GM12873 (cell line): ENCODE results near the gene PTPRQ.

Source experiments
- TF ChIP-seq, protein P1 (sequence below): IDR thresholded peaks from 2 replicates; pipeline ENCODE4 v1.5.1; 2012; ENCODE audit warnings: low read depth, mild to moderate bottlenecking, moderate library complexity, low read length, control low read depth; ENCODE audit not compliant: insufficient read depth; ENCODE audit errors: missing control alignments

PTPRQ gene

DNA sequence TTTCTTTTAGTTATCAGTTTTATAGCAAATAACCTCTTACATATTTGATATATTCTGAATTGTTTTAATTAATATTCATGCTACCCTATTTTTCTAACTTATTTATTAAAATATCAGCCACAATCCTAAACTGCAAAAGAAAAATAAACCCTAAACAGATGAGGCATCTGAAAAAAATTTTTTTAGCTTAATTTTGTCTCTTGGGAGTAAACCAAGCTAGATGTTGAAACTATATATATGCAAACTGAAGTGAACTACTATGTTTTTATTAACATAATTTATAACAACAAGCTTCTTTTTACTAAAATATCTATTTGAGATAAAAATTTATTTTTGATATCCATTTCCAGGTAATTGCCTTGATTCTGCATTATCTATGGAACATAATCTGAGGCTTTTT is 87.6 kb downstream of the PTPRQ start:
- TF ChIP-seq, protein P1, sequence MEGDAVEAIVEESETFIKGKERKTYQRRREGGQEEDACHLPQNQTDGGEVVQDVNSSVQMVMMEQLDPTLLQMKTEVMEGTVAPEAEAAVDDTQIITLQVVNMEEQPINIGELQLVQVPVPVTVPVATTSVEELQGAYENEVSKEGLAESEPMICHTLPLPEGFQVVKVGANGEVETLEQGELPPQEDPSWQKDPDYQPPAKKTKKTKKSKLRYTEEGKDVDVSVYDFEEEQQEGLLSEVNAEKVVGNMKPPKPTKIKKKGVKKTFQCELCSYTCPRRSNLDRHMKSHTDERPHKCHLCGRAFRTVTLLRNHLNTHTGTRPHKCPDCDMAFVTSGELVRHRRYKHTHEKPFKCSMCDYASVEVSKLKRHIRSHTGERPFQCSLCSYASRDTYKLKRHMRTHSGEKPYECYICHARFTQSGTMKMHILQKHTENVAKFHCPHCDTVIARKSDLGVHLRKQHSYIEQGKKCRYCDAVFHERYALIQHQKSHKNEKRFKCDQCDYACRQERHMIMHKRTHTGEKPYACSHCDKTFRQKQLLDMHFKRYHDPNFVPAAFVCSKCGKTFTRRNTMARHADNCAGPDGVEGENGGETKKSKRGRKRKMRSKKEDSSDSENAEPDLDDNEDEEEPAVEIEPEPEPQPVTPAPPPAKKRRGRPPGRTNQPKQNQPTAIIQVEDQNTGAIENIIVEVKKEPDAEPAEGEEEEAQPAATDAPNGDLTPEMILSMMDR, result no peak

DNA sequence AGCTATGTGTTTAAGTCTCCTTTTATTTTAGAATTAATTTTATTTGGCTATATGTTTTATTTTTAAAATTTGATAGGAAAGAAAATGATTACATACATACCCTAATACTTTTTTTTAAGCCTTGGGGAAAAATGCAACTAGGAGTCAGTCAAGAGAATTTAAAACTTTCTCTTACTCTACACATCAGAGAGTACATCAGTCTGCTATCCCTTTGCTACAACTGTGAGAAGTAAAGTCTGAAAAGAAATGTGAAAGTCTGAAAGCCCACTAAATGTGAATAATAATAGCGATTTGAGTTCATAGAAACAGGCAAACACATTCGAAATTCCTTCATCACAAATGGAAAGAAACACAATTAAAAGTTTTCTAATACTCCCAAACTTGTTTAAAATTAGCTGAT is 95.0 kb downstream of the PTPRQ start:
- TF ChIP-seq, protein P1, result no peak

DNA sequence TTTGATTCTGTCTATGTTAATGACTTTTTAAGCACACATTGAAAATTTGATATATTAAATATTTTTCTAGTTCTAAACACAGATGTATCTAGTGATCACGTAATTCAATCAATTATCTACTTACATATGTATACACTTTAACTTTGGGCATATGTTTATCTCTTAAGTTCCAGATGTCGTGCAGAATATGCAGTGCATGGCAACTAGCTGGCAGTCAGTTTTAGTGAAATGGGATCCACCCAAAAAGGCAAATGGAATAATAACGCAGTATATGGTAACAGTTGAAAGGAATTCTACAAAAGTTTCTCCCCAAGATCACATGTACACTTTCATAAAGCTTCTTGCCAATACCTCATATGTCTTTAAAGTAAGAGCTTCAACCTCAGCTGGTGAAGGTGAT is 105.3 kb downstream of the PTPRQ start:
- TF ChIP-seq, protein P1, result no peak

DNA sequence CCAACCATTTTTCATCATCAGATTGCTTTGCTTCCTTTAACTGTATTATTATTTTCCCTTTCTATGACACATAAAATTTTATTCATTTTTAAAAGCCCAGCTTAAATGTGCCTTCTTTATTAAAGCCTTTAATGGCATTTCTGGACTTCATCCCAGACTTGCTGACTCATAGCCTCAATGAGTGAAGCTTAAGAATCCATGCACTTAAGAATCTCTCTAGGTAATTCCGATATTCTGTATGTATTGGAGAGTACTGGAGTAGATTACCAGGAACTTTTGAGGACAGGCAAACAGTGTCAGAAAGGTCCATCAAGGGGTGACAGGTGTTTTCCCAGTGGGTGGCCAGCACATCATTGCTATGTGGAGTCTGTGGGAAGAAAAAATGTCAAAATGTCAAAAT is 107.9 kb downstream of the PTPRQ start:
- TF ChIP-seq, protein P1, result no peak

DNA sequence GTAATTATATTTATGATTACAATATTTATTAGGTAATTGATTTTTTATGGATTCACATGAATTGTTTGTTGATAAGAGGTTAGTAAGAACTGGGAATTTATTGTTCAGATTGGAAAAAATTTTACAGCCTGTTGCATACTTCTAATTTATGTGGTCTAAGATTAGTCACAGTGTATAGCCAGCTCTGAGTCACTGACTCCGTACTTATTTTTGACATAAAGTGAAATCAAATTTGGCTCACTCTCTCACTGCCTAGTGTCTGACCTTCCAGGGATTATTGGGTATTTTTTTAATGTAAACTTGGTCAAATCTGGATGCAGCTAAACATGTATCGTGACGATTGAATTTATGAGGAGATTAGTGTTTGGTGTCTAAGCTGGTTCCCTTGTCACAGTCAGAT is 109.3 kb downstream of the PTPRQ start:
- TF ChIP-seq, protein P1, result no peak

DNA sequence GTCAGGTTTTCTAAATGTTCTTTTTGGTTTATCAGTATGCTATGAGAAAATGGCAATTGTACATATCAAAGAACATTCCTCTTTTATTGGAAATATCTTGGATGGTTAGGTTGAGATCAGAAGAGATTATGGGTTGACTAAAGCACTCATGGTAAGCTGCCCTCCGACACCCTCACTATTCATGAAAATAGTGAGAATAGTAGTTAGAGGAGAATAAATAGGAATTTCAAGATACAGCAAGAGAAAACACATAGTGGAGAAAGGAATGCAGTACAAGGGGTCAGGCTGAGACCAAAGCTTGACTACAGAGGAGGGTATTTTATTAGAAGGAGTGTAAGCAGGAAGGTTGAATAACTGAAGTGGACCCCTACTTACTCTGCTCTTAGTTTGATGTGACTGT is 112.5 kb downstream of the PTPRQ start:
- TF ChIP-seq, protein P1, result no peak

DNA sequence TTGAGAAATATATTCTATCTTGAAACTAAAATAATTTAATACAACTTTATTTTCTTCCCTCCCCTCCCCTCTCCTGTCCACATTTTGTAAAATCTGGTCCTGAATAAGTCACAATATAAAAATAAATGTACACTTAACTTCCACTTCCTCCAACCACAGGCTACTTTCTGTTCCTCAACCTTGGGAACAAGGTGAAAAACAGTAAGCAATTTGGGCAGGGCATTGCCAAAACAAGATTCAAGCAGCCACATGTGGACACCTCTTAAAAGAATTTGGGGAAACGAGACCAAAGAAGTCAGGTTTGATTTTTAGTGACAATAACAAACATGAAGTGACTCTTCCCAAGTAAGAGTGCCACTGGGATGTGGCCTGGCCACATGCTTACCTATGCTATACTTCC is 115.7 kb downstream of the PTPRQ start:
- TF ChIP-seq, protein P1, result no peak
